Panc1 (cell line): ENCODE data around the gene HSPBP1. TPM values are rescaled to one million over a fixed set of nuclear protein-coding genes. Genes with fewer than 3 reads are reported as not detected.

Experiments
- ATAC-seq: fragments of 200-7000 bp; cut with Tn5 transposase; 2 replicates; pipeline ENCODE4 v1.9.1; 2020; ENCODE audit warnings: mild to moderate bottlenecking, moderate library complexity
- BruUV-seq: library from RNA; stranded (reverse); fragments of 400-500 nt; replicated peaks from 2 replicates; lab custom pipeline; 2021; lab: Mats Ljungman, UMichigan
- CTCF ChIA-PET: fragments of 300-600 bp; sonication (Branson Sonifier 250); formaldehyde crosslinking; loops from one replicate; lab custom pipeline; 2022; ENCODE audit warnings: antibody characterized with exemption; lab: Charles Lee
- POLR2A ChIA-PET: fragments of 300-600 bp; sonication (Branson Sonifier 250); formaldehyde crosslinking; loops from one replicate; lab custom pipeline; 2022; ENCODE audit warnings: antibody characterized with exemption; lab: Charles Lee
- DNase-seq: peaks from one replicate; pipeline ENCODE4 v3.0.0-alpha.2; 2010; ENCODE audit warnings: low read depth, low spot score
- H3K27ac ChIP-seq: 2 replicates; pipeline ENCODE4 v1.5.1; 2011; ENCODE audit warnings: mild to moderate bottlenecking, low read length, inconsistent platforms
- H3K27me3 ChIP-seq: fragments of 200-500 bp; sonication (Bioruptor generic); 2 replicates; pipeline ENCODE4 v1.6.0; 2014; ENCODE audit warnings: low read length, inconsistent platforms; ENCODE audit not compliant: control insufficient read depth, insufficient read depth
- H3K36me3 ChIP-seq: fragments of 200-500 bp; sonication (Bioruptor generic); 2 replicates; pipeline ENCODE4 v1.5.1; 2014; ENCODE audit warnings: inconsistent platforms, mild to moderate bottlenecking, low read length, moderate library complexity; ENCODE audit not compliant: control insufficient read depth, insufficient read depth
- H3K4me1 ChIP-seq: 2 replicates; pipeline ENCODE4 v1.5.1; 2011; ENCODE audit warnings: inconsistent platforms, mild to moderate bottlenecking, low read length, moderate library complexity; ENCODE audit not compliant: control insufficient read depth, insufficient read depth
- H3K4me3 ChIP-seq, 2 experiments: 2 replicates each; pipeline ENCODE4 v1.5.1; 2011 to 2012; ENCODE audit warnings: low read depth in 2 of 2, low read length in 2 of 2, mild to moderate bottlenecking in 2 of 2, inconsistent platforms in 1 of 2, moderate library complexity in 1 of 2
- H3K9me3 ChIP-seq: fragments of 200-500 bp; sonication (Bioruptor generic); 2 replicates; pipeline ENCODE4 v1.5.1; 2014; ENCODE audit warnings: low read depth, mild to moderate bottlenecking, inconsistent platforms, low read length, moderate library complexity; ENCODE audit not compliant: control insufficient read depth, insufficient read depth
- POLR2AphosphoS5 ChIP-seq: IDR thresholded peaks from 2 replicates; pipeline ENCODE4 v1.6.1; 2012; ENCODE audit warnings: mild to moderate bottlenecking, low read depth, low read length, moderate library complexity
- REST ChIP-seq, 2 experiments: IDR thresholded peaks; 2 replicates each; pipeline ENCODE4 v1.6.1; 2011 to 2012; ENCODE audit warnings: low read depth in 2 of 2, control low read depth in 1 of 2, low read length in 1 of 2, mild to moderate bottlenecking in 1 of 2, moderate library complexity in 1 of 2; ENCODE audit not compliant: insufficient read depth in 1 of 2
- SIN3A ChIP-seq: IDR thresholded peaks from 2 replicates; pipeline ENCODE4 v1.6.1; 2012; ENCODE audit warnings: low read depth, mild to moderate bottlenecking, low read length, moderate library complexity, borderline replicate concordance; ENCODE audit not compliant: insufficient read depth
- TCF7L2 ChIP-seq: IDR thresholded peaks from 2 replicates; pipeline ENCODE4 v1.6.1; 2011; ENCODE audit warnings: mild to moderate bottlenecking, low read depth, low read length, inconsistent platforms
- in situ Hi-C: cut with HindIII; loops from 2 replicates; pipeline ENCODE4 v1.10.0; 2016; ENCODE audit warnings: low sequenced_read_pairs, low pct_unique_long_range_greater_than_20kb
- intact Hi-C: fragments of 100-400 bp; cut with micrococcal nuclease; formaldehyde crosslinking; loops from one replicate; pipeline ENCODE4 v1.10.0; 2022; ENCODE audit not compliant: unreplicated experiment
- total RNA-seq: library from RNA; stranded (reverse); gene quantifications from one replicate; pipeline ENCODE4 v1.2.1, GENCODE V29; 2021; ENCODE audit not compliant: unreplicated experiment
- TF ChIP-seq, protein P1 (sequence below): fragments of 450-650 bp; IDR thresholded peaks from 2 replicates; pipeline ENCODE4 v1.5.1; 2017; ENCODE audit warnings: mild to moderate bottlenecking

Gene HSPBP1
- total RNA-seq, 1 experiment from 2014 or later = 84.2 TPM

DNA sequence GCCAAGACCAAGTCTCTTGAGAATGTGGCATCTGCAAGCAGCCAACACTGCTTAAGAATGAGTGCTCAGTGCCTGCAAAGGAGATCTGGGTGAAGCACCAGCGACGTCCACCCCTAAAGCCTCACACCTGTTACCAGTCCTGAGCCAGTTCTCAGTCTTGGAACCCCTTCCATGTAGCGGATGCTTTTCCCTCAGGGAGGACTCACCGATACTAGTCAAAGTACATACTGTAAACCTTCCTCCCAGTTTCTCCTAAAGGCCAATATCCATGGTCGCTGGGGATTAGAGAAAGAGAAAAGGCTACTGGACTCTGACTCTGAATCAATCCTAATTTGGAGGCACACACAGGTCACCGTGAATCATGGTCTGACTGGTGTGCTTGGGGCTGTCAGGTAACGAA, 66.4 kb downstream of the HSPBP1 start:
- Histone ChIP-seq H3K27ac (peak overlapping the region; percentile 41; the same call in 1 of the 2 replicates), H3K4me1 (peaks cover 34% of the 10 kb centered on the region), H3K9me3 (peaks cover 8% of the 10 kb centered on the region; the same call in 1 of the 2 replicates), H3K4me3 (no peak overlapping the region), H3K36me3 (no peaks in the 10 kb centered on the region), H3K27me3 (no peaks in the 10 kb centered on the region)
- DNase-seq (no peak), ATAC-seq (no peak)
- intact Hi-C loops (no loop called here), in situ Hi-C loops (no loop called here)
- no TSS peak for BruUV-seq
- ChIA-PET CTCF (no interaction called here), POLR2A (no interaction called here)
- no peak for TF ChIP-seq SIN3A
- no peak for TF ChIP-seq TCF7L2
- TF ChIP-seq POLR2AphosphoS5 = no peak
- no peak for TF ChIP-seq REST (IDR thresholded peaks at IDR 0.05; ENCODE audit: insufficient read depth in 1 of 2, low read depth in 2 of 2, low read length in 1 of 2)
- TF ChIP-seq, protein P1, sequence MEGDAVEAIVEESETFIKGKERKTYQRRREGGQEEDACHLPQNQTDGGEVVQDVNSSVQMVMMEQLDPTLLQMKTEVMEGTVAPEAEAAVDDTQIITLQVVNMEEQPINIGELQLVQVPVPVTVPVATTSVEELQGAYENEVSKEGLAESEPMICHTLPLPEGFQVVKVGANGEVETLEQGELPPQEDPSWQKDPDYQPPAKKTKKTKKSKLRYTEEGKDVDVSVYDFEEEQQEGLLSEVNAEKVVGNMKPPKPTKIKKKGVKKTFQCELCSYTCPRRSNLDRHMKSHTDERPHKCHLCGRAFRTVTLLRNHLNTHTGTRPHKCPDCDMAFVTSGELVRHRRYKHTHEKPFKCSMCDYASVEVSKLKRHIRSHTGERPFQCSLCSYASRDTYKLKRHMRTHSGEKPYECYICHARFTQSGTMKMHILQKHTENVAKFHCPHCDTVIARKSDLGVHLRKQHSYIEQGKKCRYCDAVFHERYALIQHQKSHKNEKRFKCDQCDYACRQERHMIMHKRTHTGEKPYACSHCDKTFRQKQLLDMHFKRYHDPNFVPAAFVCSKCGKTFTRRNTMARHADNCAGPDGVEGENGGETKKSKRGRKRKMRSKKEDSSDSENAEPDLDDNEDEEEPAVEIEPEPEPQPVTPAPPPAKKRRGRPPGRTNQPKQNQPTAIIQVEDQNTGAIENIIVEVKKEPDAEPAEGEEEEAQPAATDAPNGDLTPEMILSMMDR = no peak

GRCh38 chr19:55212447-55212846, 67.5 kb downstream of the HSPBP1 start:
- ATAC-seq = no peak

More at GRCh38 chr19:55212447-55212846, 67.5 kb downstream of the HSPBP1 start:
- Histone ChIP-seq H3K27ac (peak overlapping the region; percentile 8; the same call in 1 of the 2 replicates), H3K4me3 (no peak overlapping the region), H3K9me3 (peaks cover 8% of the 10 kb centered on the region; the same call in 1 of the 2 replicates), H3K4me1 (peaks cover 34% of the 10 kb centered on the region), H3K27me3 (no peaks in the 10 kb centered on the region), H3K36me3 (no peaks in the 10 kb centered on the region)
- in situ Hi-C loops = no loop called here
- DNase-seq = no peak
- TF ChIP-seq TCF7L2 (no peak), REST (IDR thresholded peaks at IDR 0.05; ENCODE audit: insufficient read depth in 1 of 2, low read depth in 2 of 2, low read length in 1 of 2) (no peak), POLR2AphosphoS5 (no peak), SIN3A (no peak)
- TF ChIP-seq, protein P1 = no peak
- no TSS peak for BruUV-seq
- intact Hi-C loops = no loop called here
- ChIA-PET POLR2A (no interaction called here), CTCF (no interaction called here)
